K562 (cell line): ENCODE data around the gene AHNAK. TPM values are rescaled to one million over a fixed set of nuclear protein-coding genes. Genes with fewer than 3 reads are reported as not detected.
A peak's percentile ranks its signal among the peaks of the same experiment; 100 is the strongest.

ENCODE experiments used
- ATAC-seq: fragments of 200-7000 bp; cut with Tn5 transposase; 3 replicates; pipeline ENCODE4 v1.9.1; 2020; ENCODE audit warnings: moderate library complexity
- BruUV-seq: library from RNA; stranded (reverse); fragments of 400-500 nt; replicated peaks from 2 replicates; lab custom pipeline; 2021; lab: Mats Ljungman, UMichigan
- CTCF ChIA-PET: fragments of 300-600 bp; formaldehyde crosslinking; extraction: SDS; loops from one replicate; lab custom pipeline; 2021; ENCODE audit warnings: low intra/inter-chr PET ratio; lab: Yijun Ruan, JAX
- POLR2A ChIA-PET: fragments of 300-600, 350-650 bp; sonication (Branson Sonifier 250); formaldehyde crosslinking; extraction: SDS; loops from one replicate; lab custom pipeline; 2021; ENCODE audit warnings: antibody characterized with exemption, inconsistent platforms; lab: Yijun Ruan, JAX
- DNase-seq, 4 experiments: peaks; one replicate each; pipeline versions ENCODE4 v3.0.0 to v3.0.0-alpha.2; 2011 to 2018; ENCODE audit warnings: low spot score in 3 of 4, mixed read lengths in 3 of 4; ENCODE audit errors: extremely low read depth in 1 of 4
- FAIRE-seq: peaks from 2 replicates; lab custom pipeline; 2011; peaks lifted over from hg19 to GRCh38; lab: Jason Lieb, UNC
- H2AFZ ChIP-seq: 2 replicates; pipeline ENCODE4 v1.6.0; 2011; ENCODE audit warnings: low read depth, low read length, control low read depth, inconsistent platforms
- H3K27ac ChIP-seq: fragments of 200-600 bp; 3 replicates; pipeline ENCODE4 v1.8.0; 2011; ENCODE audit warnings: low read depth, mild to moderate bottlenecking, control low read depth, inconsistent platforms, low read length, moderate library complexity, mixed read lengths; ENCODE audit errors: extremely low read depth
- H3K27me3 ChIP-seq, 2 experiments: fragments of 300-600 bp in 1 of 2; 2 replicates in 1 of 2; 3 replicates in 1 of 2; pipeline versions ENCODE4 v1.6.0 to v1.8.0; 2011; ENCODE audit warnings: inconsistent platforms in 2 of 2, low read length in 2 of 2, mild to moderate bottlenecking in 1 of 2, mixed read lengths in 1 of 2, moderate library complexity in 1 of 2; ENCODE audit not compliant: control insufficient read depth in 2 of 2, insufficient read depth in 2 of 2
- H3K36me3 ChIP-seq: fragments of 300-600 bp; 3 replicates; pipeline ENCODE4 v1.8.0; 2011; ENCODE audit warnings: mild to moderate bottlenecking, low read length, inconsistent platforms; ENCODE audit not compliant: control insufficient read depth, insufficient read depth
- H3K4me1 ChIP-seq, 2 experiments: fragments of 200-600 bp in 1 of 2; replicated peaks in 1 of 2; 2 replicates in 1 of 2; 3 replicates in 1 of 2; pipeline versions ENCODE4 v1.5.1 to v1.8.0; 2011; ENCODE audit warnings: inconsistent platforms in 2 of 2, low read length in 2 of 2, mild to moderate bottlenecking in 1 of 2, mixed read lengths in 1 of 2, moderate library complexity in 1 of 2; ENCODE audit not compliant: control insufficient read depth in 2 of 2, insufficient read depth in 2 of 2
- H3K4me2 ChIP-seq: 2 replicates; pipeline ENCODE4 v1.6.1; 2011; ENCODE audit warnings: low read length, control low read depth, inconsistent platforms, mixed read lengths; ENCODE audit not compliant: insufficient read depth
- H3K4me3 ChIP-seq: fragments of 200-600 bp; sonication (generic), shearing (Covaris generic); 2 replicates; pipeline ENCODE4 v1.5.1; 2016; ENCODE audit warnings: control low read depth, inconsistent platforms
- H3K79me2 ChIP-seq: fragments of 200-600 bp; 3 replicates; pipeline ENCODE4 v1.8.0; 2011; ENCODE audit warnings: low read length, inconsistent platforms; ENCODE audit not compliant: control insufficient read depth, insufficient read depth
- H3K9ac ChIP-seq, 2 experiments: 2 replicates each; pipeline versions ENCODE4 v1.6.0 to v1.6.1; 2011; ENCODE audit warnings: low read depth in 2 of 2, low read length in 2 of 2, control low read depth in 1 of 2, inconsistent platforms in 1 of 2, mild to moderate bottlenecking in 1 of 2, mixed read lengths in 1 of 2; ENCODE audit not compliant: insufficient read depth in 1 of 2
- H3K9me1 ChIP-seq: one replicate; pipeline ENCODE4 v1.6.0; 2011; ENCODE audit warnings: inconsistent platforms, mild to moderate bottlenecking, low read length, moderate library complexity; ENCODE audit not compliant: control insufficient read depth, insufficient read depth
- H3K9me3 ChIP-seq: replicated peaks from 2 replicates; pipeline ENCODE4 v1.5.1; 2011; ENCODE audit warnings: low read depth, low read length, inconsistent platforms; ENCODE audit not compliant: control insufficient read depth, insufficient read depth
- H4K20me1 ChIP-seq: replicated peaks from 2 replicates; pipeline ENCODE4 v1.6.1; 2011; ENCODE audit warnings: low read length, inconsistent platforms, mixed read lengths; ENCODE audit not compliant: control insufficient read depth, insufficient read depth
- BHLHE40 ChIP-seq: IDR thresholded peaks from 2 replicates; pipeline ENCODE4 v1.6.1; 2011; ENCODE audit warnings: low read length, improper control_type of control experiment
- PBX2 ChIP-seq, 2 experiments: IDR thresholded peaks in 1 of 2; conservative IDR thresholded peaks in 1 of 2; 2 replicates each; pipeline ENCODE4 v1.6.1; 2016; ENCODE audit warnings: low read depth in 2 of 2, mild to moderate bottlenecking in 1 of 2, missing compliant biosample characterization in 1 of 2, missing genetic modification characterization in 1 of 2, moderate library complexity in 1 of 2
- RFX5 ChIP-seq: IDR thresholded peaks from 2 replicates; pipeline ENCODE4 v1.6.1; 2011; ENCODE audit warnings: low read depth, mild to moderate bottlenecking, improper control_type of control experiment, low read length
- THAP7 ChIP-seq: fragments of 250-450 bp; sonication (Bioruptor Pico); IDR thresholded peaks from 2 replicates; pipeline ENCODE4 v1.5.0; 2021
- USF1 ChIP-seq: sonication (generic); formaldehyde crosslinking; IDR thresholded peaks from 2 replicates; pipeline ENCODE4 v1.9.0; 2022; ENCODE audit warnings: mild to moderate bottlenecking, missing genetic modification reagents
- ZNF384 ChIP-seq: IDR thresholded peaks from 2 replicates; pipeline ENCODE4 v1.6.1; 2012; ENCODE audit warnings: low read depth, low read length, improper control_type of control experiment
- WGBS: fragments of 100-300 bp; shearing (Covaris generic); methylation state at CpG from one replicate; pipeline ENCODE4 v1.1.6; 2016; ENCODE audit warnings: low coverage, mixed read lengths; ENCODE audit not compliant: insufficient coverage; ENCODE audit errors: missing lambda C conversion rate; 5-methylcytosine and 5-hydroxymethylcytosine counted together
- in situ Hi-C: fragments of 300-500 bp; cut with MboI; formaldehyde crosslinking; loops from 4 replicates; pipeline ENCODE4 v1.15.0; 2018; ENCODE audit warnings: inconsistent platforms, mixed read lengths
- intact Hi-C: fragments of 100-400 bp; cut with micrococcal nuclease; formaldehyde crosslinking; loops from 2 replicates; pipeline ENCODE4 v1.14.2; 2022
- polyA plus RNA-seq, 8 experiments: library from polyadenylated mRNA; depleted of rRNA in 4 of 8; stranded (reverse) in 5 of 8; unstranded in 3 of 8; fragments of >200 nt; fragmentation: Nextera tagmentation in 2 of 8; fragmentation: Illumina TruSeq in 1 of 8; extraction: Ambion mirVana in 2 of 8; extraction: Trizol in 1 of 8; gene quantifications; 2 replicates each; pipeline versions ENCODE4 v1.2.1 to v1.2.3, GENCODE V29; 2011 to 2014; ENCODE audit warnings: inconsistent platforms in 1 of 8, missing spikeins in 1 of 8
- total RNA-seq, 7 experiments: library from RNA; depleted of rRNA in 6 of 7; stranded (reverse); fragments of >200 nt in 6 of 7; fragmentation: Illumina TruSeq in 2 of 7; extraction: Trizol in 2 of 7; gene quantifications; 2 replicates each; pipeline versions ENCODE4 v1.2.1 to v1.2.3, GENCODE V29; 2011 to 2021; ENCODE audit warnings: low replicate concordance in 1 of 7
- TF ChIP-seq, protein P1 (sequence below): fragments of 200-800 bp; sonication (Bioruptor generic); IDR thresholded peaks from 2 replicates; pipeline ENCODE4 v1.6.1; 2017; ENCODE audit warnings: missing genetic modification characterization, missing compliant biosample characterization
- TF ChIP-seq, protein P2 (sequence below), 2 experiments: IDR thresholded peaks; 2 replicates each; pipeline ENCODE4 v1.6.1; 2011; ENCODE audit warnings: borderline replicate concordance in 1 of 2, control low read depth in 1 of 2, low read depth in 1 of 2, low read length in 1 of 2, mild to moderate bottlenecking in 1 of 2, mixed read lengths in 1 of 2, moderate library complexity in 1 of 2; ENCODE audit not compliant: insufficient read depth in 1 of 2, insufficient read length in 1 of 2, poor library complexity in 1 of 2, severe bottlenecking in 1 of 2; ENCODE audit errors: extremely low read depth in 1 of 2

The AHNAK gene
- total and polyA plus RNA-seq, 9 of the 15 experiments (the other 6 are each of a cell fraction or from before 2014, with no cell fraction given) = 1.5 to 89.7 (median 45.0) TPM

DNA sequence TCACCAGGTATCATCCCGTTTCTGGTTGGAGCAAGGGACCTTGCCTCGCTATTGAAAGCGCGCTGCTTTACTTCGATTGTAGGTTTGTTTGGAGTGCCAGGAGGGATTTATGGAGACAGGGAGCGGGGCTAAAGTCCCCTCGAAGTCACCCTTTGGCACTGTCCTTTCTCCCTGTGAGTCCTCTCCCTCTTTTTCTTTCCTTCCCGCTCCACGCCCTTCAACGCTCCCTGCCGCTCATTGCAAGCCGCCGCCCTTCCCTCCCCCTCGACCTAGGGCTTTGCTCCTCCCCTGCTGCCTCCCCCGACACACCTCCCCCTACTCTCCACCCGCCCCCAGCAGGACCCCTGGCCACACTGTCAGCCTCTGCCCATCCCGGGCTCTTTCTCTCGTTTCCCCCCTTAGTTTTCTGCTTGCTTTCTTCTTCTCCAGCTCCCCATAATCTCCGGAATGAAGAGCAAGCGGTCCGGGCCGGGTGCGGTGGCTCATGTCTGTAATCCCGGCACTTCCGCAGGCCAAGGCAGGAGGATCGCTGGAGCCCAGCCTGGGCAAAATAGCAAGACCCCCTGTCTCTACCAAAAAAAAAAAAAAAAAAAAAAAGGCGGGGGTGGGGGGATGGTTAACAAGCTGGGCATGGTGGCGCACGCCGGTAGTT lies 41.0 kb downstream of the AHNAK start (continued):
- TF ChIP-seq, protein P1, sequence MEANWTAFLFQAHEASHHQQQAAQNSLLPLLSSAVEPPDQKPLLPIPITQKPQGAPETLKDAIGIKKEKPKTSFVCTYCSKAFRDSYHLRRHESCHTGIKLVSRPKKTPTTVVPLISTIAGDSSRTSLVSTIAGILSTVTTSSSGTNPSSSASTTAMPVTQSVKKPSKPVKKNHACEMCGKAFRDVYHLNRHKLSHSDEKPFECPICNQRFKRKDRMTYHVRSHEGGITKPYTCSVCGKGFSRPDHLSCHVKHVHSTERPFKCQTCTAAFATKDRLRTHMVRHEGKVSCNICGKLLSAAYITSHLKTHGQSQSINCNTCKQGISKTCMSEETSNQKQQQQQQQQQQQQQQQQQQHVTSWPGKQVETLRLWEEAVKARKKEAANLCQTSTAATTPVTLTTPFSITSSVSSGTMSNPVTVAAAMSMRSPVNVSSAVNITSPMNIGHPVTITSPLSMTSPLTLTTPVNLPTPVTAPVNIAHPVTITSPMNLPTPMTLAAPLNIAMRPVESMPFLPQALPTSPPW (CRISPR knock-in tag) = peak; percentile 39; the same call in 1 of the 2 replicates
- TF ChIP-seq, protein P2, sequence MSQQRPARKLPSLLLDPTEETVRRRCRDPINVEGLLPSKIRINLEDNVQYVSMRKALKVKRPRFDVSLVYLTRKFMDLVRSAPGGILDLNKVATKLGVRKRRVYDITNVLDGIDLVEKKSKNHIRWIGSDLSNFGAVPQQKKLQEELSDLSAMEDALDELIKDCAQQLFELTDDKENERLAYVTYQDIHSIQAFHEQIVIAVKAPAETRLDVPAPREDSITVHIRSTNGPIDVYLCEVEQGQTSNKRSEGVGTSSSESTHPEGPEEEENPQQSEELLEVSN (IDR thresholded peaks at IDR 0.05; ENCODE audit: borderline replicate concordance in 1 of 2, extremely low read depth in 1 of 2, insufficient read depth in 1 of 2, insufficient read length in 1 of 2, low read depth in 1 of 2, low read length in 1 of 2, poor library complexity in 1 of 2, severe bottlenecking in 1 of 2) = peak; percentile 26 to 27
- peak; percentile 7; the same call in 1 of the 2 replicates for TF ChIP-seq ZNF384

GRCh38 chr11:62505059-62505439 lies 41.6 kb downstream of the AHNAK start:
- no peak for FAIRE-seq
- DNase-seq = no peak
- no peaks in the 10 kb centered on the region for H4K20me1 ChIP-seq
- CTCF ChIA-PET = no interaction called here
- 56% methylated on average over 12 of the region's 12 CpGs for WGBS
- intact Hi-C loops (loop anchor here (10.0 kb wide), 1 partner anchor 80 kb away; no protein-coding TSS in a partner anchor), in situ Hi-C loops (no loop called here)
- H3K4me3 ChIP-seq = no peak overlapping the region
- H3K9ac ChIP-seq = peak overlapping the region; percentile 39 to 68
- peak overlapping the region; percentile 94 for H2AFZ ChIP-seq
- peak overlapping the region; percentile 61 for H3K4me2 ChIP-seq
- BruUV-seq = no TSS peak
- H3K36me3 ChIP-seq = no peaks in the 10 kb centered on the region
- peaks cover 55 to 61% of the 10 kb centered on the region in 2 experiments for H3K4me1 ChIP-seq
- no peaks in the 10 kb centered on the region for H3K9me1 ChIP-seq
- POLR2A ChIA-PET = interaction anchor here (0.6 kb wide), 1 partner anchor 56 kb away, joined by 4 read pairs; no protein-coding TSS in a partner anchor
- ATAC-seq = peak; percentile 8
- H3K9me3 ChIP-seq = no peaks in the 10 kb centered on the region
- no peaks in the 10 kb centered on the region for H3K79me2 ChIP-seq
- H3K27me3 ChIP-seq = no peaks in the 10 kb centered on the region
- H3K27ac ChIP-seq = peak overlapping the region; percentile 13; the same call in 1 of the 3 replicates
- TF ChIP-seq PBX2 (CRISPR knock-in tag; IDR thresholded peaks at IDR 0.05; ENCODE audit: low read depth) (no peak), PBX2 (tag; conservative IDR thresholded peaks at IDR 0.05; ENCODE audit: low read depth) (no peak), THAP7 (CRISPR knock-in tag) (no peak), RFX5 (peak; percentile 79), USF1 (CRISPR knock-in tag) (0 out of 2 replicates have a peak, but pooled peaks have one; percentile 11), BHLHE40 (no peak)
